GM03348 (cell line): ENCODE data around the gene PSD4.

Source experiments
- DNase-seq: peaks from one replicate; pipeline ENCODE4 v3.0.0; 2012; ENCODE audit warnings: low spot score

PSD4 gene

GRCh38 chr2:113238871-113239839, 65.4 kb downstream of the PSD4 start:
- no peak for DNase-seq

- DNase-seq: peak; percentile 91
These were observed 66.6 kb downstream of the PSD4 start for GRCh38 chr2:113240150-113240914.

- DNase-seq: peak; percentile 94
These were observed 67.4 kb downstream of the PSD4 start for GRCh38 chr2:113240915-113241911.

GRCh38 chr2:113242327-113242726, 68.6 kb downstream of the PSD4 start:
- DNase-seq: no peak

GRCh38 chr2:113245276-113245711, 71.5 kb downstream of the PSD4 start:
- no peak for DNase-seq

GRCh38 chr2:113246606-113247005, 72.8 kb downstream of the PSD4 start:
- no peak for DNase-seq

GRCh38 chr2:113248997-113249770, 75.4 kb downstream of the PSD4 start:
- DNase-seq: peak; percentile 88

- no peak for DNase-seq
These were observed 77.3 kb downstream of the PSD4 start for GRCh38 chr2:113251118-113251517.

- no peak for DNase-seq
These were observed 78.3 kb downstream of the PSD4 start for GRCh38 chr2:113252047-113252590.

GRCh38 chr2:113253453-113253852, 79.7 kb downstream of the PSD4 start:
- DNase-seq: no peak

GRCh38 chr2:113255140-113256070, 81.6 kb downstream of the PSD4 start:
- DNase-seq: no peak

DNA sequence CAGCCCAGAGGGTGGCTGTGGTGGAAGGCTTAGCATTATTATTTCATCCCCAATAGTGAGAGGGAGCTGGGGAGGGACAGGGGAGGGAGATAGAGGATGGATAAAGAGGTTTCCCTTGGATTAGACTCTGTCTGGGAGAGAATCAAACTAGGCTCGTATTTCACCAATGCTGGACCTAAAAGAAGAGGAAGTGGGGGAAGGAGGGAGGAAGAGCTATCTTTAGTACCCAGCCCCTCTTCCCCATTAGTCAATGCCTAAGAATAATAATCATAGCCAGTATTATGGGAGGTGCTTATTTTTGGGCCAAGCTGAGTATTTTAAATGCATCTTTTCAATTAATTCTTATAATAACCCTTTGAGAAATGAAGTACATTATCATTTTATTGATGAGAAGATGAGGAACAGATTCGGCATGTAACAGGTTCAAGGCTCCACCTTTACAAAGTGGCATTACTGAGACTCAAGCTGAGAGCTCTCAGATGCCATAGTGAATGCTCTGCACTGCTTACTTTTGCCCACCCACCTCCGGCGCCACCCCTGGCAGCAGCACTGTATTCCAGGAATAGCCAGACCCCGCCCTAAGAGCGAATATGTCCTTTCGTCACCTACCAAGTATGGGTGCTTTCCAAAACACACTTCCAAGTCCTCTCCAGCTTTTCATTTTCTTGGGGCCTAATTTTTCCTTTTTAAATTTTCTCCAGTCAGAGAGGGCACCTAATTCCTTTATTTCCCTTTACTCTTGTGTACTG, 83.9 kb downstream of the PSD4 start:
- DNase-seq: no peak

DNA sequence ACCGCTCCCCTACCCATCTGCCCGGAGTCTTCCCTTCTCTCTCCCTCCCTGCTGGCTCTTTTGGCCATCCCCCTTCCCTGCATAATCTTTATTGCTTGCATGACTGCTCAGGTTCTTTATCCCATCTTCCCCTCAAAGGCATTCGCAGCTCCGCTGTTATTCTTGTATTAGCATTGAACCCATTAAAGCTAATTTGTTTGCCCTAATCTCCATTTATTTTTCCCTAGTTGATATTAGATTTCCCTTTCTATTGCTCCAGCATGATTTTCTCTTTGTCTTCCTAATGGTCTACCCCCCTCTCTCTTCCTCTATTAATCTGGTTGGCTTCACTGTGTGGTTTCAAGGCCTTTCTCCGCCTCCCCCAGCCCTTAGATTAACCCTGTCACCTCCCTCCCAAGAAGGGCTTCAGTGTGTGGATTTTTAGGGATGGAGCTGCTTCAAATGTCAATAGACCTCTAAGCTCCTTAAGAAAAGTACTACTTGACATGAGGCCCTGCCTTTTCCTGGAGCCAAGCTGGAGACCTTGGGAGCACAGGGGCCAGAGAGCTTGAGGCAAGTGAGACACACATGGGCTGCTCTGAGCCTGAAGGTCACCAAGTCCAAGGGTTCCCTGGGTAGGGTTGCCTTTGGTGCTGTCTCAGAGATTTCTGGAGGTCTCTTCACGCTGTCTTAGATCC, 84.8 kb downstream of the PSD4 start:
- no peak for DNase-seq
